ENCODE data around the gene RBFOX2.

RBFOX2 gene

DNA sequence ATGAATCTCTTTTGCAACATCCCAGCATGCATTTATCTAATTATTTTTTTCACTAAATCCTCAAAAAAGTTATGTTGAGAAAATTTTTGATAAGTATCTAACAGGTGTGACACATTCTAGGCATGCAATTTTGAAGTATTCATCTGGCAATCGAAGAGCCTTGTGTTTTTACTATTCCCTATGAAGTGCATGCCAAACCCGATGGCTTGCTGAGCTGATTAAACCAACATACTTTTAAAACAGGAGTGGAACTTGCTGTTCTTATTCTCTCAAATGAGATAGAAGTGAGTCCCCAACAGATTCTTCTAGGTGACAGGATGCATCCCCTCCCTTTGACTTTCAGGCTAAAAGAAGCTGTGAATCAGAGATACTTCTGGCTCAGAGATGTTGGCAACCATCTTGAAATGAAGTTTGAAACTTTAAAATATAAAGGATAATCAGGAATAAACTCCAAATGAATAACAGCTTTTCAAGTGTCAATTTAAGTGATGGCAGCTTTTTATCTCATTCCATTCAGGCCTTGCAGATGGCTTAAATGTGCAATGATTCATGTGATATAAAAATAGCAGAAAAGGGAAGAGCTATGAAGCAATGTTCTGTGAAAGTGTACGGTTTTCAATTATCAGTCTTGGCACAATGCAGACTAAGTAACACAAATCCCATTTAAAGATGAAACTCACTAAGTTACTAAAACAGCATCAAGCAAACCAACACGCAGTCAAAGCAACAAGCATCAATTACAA lies 243.3 kb downstream of the RBFOX2 start:
- H3K4me2 ChIP-seq (ENCODE audit: low read length): no peak overlapping the region
- H3K9ac ChIP-seq (ENCODE audit: low read length): no peak overlapping the region

DNA sequence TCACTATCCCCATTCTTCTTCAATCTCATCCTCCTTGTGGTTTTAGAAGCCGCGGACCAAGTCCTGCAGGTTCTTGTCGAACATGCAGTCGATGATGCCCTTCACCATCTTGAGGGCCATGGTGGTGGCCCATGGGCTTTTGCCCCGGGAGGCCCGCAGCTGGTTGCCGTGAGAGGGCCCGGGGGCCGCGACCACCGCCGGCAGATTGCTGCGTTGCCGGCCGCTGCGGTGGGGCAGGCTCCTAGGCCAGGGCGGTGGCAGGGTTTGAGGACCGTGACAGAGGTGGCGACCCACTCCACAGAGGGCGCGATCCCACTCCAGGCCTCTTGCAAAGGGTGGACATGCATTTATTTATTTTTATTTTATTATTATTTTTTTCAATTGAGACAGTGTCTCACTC lies 244.0 kb downstream of the RBFOX2 start:
- Histone ChIP-seq H3K4me1 (ENCODE audit: insufficient read depth, low read length, severe bottlenecking) (peaks cover 75% of the 10 kb centered on the region), H3K27ac (ENCODE audit: low read depth, low read length, poor library complexity, severe bottlenecking) (no peak overlapping the region), H3K4me3 (ENCODE audit: low read depth, low read length, poor library complexity, severe bottlenecking) (no peak overlapping the region)

More for the DNA sequence above, 243.3 kb downstream of the RBFOX2 start:
- H3K4me3 ChIP-seq (ENCODE audit: low read depth, low read length, poor library complexity, severe bottlenecking): no peak overlapping the region
- no peaks in the 10 kb centered on the region for H3K79me2 ChIP-seq (ENCODE audit: insufficient read depth, low read length)
- peaks cover 63% of the 10 kb centered on the region for H3K36me3 ChIP-seq (ENCODE audit: insufficient read depth, low read length)
- peaks cover 74% of the 10 kb centered on the region for H3K4me1 ChIP-seq (ENCODE audit: insufficient read depth, low read length, severe bottlenecking)
- no peaks in the 10 kb centered on the region for H4K20me1 ChIP-seq (ENCODE audit: insufficient read depth, low read length)
- no peaks in the 10 kb centered on the region for H3K27me3 ChIP-seq (ENCODE audit: insufficient read depth, low read length)
- TF ChIP-seq, protein P1, sequence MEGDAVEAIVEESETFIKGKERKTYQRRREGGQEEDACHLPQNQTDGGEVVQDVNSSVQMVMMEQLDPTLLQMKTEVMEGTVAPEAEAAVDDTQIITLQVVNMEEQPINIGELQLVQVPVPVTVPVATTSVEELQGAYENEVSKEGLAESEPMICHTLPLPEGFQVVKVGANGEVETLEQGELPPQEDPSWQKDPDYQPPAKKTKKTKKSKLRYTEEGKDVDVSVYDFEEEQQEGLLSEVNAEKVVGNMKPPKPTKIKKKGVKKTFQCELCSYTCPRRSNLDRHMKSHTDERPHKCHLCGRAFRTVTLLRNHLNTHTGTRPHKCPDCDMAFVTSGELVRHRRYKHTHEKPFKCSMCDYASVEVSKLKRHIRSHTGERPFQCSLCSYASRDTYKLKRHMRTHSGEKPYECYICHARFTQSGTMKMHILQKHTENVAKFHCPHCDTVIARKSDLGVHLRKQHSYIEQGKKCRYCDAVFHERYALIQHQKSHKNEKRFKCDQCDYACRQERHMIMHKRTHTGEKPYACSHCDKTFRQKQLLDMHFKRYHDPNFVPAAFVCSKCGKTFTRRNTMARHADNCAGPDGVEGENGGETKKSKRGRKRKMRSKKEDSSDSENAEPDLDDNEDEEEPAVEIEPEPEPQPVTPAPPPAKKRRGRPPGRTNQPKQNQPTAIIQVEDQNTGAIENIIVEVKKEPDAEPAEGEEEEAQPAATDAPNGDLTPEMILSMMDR (IDR thresholded peaks at IDR 0.05; ENCODE audit: low read length): no peak
- no peak for TF ChIP-seq EZH2 (IDR thresholded peaks at IDR 0.05; ENCODE audit: borderline replicate concordance, low read length)
- H3K27ac ChIP-seq (ENCODE audit: low read depth, low read length, poor library complexity, severe bottlenecking): peak overlapping the region; percentile 43
- H3F3A ChIP-seq (ENCODE audit: insufficient read depth, low read length): no peaks in the 10 kb centered on the region
- no peaks in the 10 kb centered on the region for H3K9me3 ChIP-seq (ENCODE audit: low read length)
- no peaks in the 10 kb centered on the region for H3K9me2 ChIP-seq (ENCODE audit: low read depth, low read length)
- no peak overlapping the region for H2AFZ ChIP-seq (ENCODE audit: low read length)

DNA sequence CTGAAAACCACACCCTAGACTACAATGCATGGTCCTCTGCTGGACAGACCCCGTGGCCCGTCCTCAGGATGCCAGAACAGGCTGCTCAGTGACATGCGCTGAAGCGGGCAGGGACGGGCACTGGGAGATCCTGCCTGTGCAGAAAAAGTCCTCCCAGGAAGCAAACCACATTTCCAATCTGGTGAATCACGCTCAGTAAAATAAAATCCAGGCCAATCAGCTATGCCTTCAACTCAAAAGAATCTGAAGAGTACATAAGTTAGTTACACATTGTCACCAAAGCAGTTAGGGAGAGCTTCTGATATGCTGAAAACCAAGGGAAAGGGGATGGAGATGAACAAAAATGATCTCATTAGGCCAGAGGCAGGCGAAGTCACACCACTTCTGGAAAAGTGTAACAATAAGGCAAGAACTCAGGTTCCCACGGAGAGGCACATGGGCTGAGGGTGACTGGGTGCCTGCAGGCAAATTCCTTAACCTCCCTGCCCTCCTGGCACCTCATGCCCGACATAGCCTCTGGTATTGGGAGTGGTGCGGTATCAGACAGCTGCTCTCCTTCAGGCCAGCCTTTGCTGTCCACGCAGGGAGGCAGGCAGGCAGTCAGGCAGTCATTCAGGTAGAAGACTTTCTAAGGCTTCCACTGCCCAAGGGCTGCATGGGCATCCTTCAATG lies 244.5 kb downstream of the RBFOX2 start:
- Histone ChIP-seq H3K27me3 (ENCODE audit: insufficient read depth, low read length) (no peaks in the 10 kb centered on the region), H4K20me1 (ENCODE audit: insufficient read depth, low read length) (no peaks in the 10 kb centered on the region), H3K27ac (ENCODE audit: low read depth, low read length, poor library complexity, severe bottlenecking) (no peak overlapping the region), H3K4me3 (ENCODE audit: low read depth, low read length, poor library complexity, severe bottlenecking) (no peak overlapping the region), H3K9me2 (ENCODE audit: low read depth, low read length) (no peaks in the 10 kb centered on the region), H3K4me1 (ENCODE audit: insufficient read depth, low read length, severe bottlenecking) (peaks cover 80% of the 10 kb centered on the region), H3K4me2 (ENCODE audit: low read length) (no peak overlapping the region), H3F3A (ENCODE audit: insufficient read depth, low read length) (no peaks in the 10 kb centered on the region), H3K79me2 (ENCODE audit: insufficient read depth, low read length) (no peaks in the 10 kb centered on the region), H2AFZ (ENCODE audit: low read length) (no peak overlapping the region), H3K9ac (ENCODE audit: low read length) (no peak overlapping the region), H3K36me3 (ENCODE audit: insufficient read depth, low read length) (peaks cover 63% of the 10 kb centered on the region), H3K9me3 (ENCODE audit: low read length) (no peaks in the 10 kb centered on the region)
- TF ChIP-seq EZH2 (IDR thresholded peaks at IDR 0.05; ENCODE audit: borderline replicate concordance, low read length): no peak
- TF ChIP-seq, protein P1 (IDR thresholded peaks at IDR 0.05; ENCODE audit: low read length): no peak

More for the DNA sequence above, 244.0 kb downstream of the RBFOX2 start:
- no peaks in the 10 kb centered on the region for H3F3A ChIP-seq (ENCODE audit: insufficient read depth, low read length)
- no peaks in the 10 kb centered on the region for H3K27me3 ChIP-seq (ENCODE audit: insufficient read depth, low read length)
- H4K20me1 ChIP-seq (ENCODE audit: insufficient read depth, low read length): no peaks in the 10 kb centered on the region
- no peak overlapping the region for H3K4me2 ChIP-seq (ENCODE audit: low read length)
- no peaks in the 10 kb centered on the region for H3K9me2 ChIP-seq (ENCODE audit: low read depth, low read length)
- H3K9ac ChIP-seq (ENCODE audit: low read length): no peak overlapping the region
- H3K9me3 ChIP-seq (ENCODE audit: low read length): no peaks in the 10 kb centered on the region
- peaks cover 63% of the 10 kb centered on the region for H3K36me3 ChIP-seq (ENCODE audit: insufficient read depth, low read length)
- TF ChIP-seq EZH2 (IDR thresholded peaks at IDR 0.05; ENCODE audit: borderline replicate concordance, low read length): no peak
- TF ChIP-seq, protein P1 (IDR thresholded peaks at IDR 0.05; ENCODE audit: low read length): no peak
- no peaks in the 10 kb centered on the region for H3K79me2 ChIP-seq (ENCODE audit: insufficient read depth, low read length)
- H2AFZ ChIP-seq (ENCODE audit: low read length): no peak overlapping the region

Measured in OCI-LY1 (cell line).